Measurements from ENCODE around the gene RAB22A. TPM values are rescaled to one million over a fixed set of nuclear protein-coding genes. Genes with fewer than 3 reads are reported as not detected.
"Not testable (repeated sequence)": the region's sequence is repeated elsewhere in the genome, so short reads cannot be mapped to it uniquely, and the experiment has no call there.

Gene RAB22A
- total RNA-seq, 1 donor from 2014 or later = 7.9 TPM

DNA sequence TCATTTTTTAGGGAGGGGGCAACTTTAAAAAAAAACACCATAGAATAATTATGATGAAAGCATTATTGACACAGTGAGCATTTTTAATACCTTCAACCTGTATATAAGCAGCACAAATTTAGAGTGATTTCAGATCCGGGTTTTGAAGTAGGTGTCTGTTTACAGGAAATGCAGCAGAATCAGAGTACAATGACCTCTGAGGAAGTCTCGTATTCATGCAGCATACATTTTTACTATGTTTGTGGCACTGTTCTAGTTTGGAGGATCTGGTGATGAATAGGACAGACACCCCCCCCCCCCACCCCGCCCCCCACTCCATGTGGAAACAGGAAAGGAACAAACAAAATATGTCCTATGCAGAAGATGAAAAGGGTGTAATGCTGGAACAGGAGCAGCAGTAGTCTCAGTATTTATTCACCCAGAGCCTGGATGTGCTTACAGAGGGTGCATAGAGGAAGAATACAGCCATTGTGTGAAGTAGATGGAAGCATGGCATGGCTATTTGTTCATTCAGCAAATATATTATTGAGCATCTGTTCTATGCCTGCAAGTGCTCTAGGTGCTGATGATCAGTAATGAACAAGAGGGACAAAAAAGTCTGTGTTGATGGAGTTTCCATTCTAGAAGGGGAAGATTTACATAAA, 99.2 kb downstream of the RAB22A start:
- Mint-ChIP-seq H3K4me3 (no peak overlapping the region), H3K27ac (no peak overlapping the region), H3K9me3 (peaks cover 11% of the 10 kb centered on the region), H3K27me3 (ENCODE audit: insufficient read depth, low read depth) (no peaks in the 10 kb centered on the region), H3K4me1 (peaks cover 2% of the 10 kb centered on the region), H3K36me3 (peaks cover 17% of the 10 kb centered on the region)
- Histone ChIP-seq H3F3A (ENCODE audit: low read depth) (peaks cover 15% of the 10 kb centered on the region), H3K4me2 (no peak overlapping the region), H3K27me3 (no peaks in the 10 kb centered on the region), H2AFZ (replicated peaks) (no peak overlapping the region), H3K9ac (no peak overlapping the region), H3K9me3 (ENCODE audit: low read depth) (no peaks in the 10 kb centered on the region), H3K79me2 (ENCODE audit: low read depth) (peaks cover 92% of the 10 kb centered on the region), H4K20me1 (ENCODE audit: low read depth) (peaks cover 51% of the 10 kb centered on the region), H3K4me3 (no peak overlapping the region), H3K36me3 (no peaks in the 10 kb centered on the region), H3K4me1 (peaks cover 18% of the 10 kb centered on the region), H3K27ac (no peak overlapping the region)
- no peak for DNase-seq (ENCODE audit: low spot score)
- no peak for TF ChIP-seq EZH2 (IDR thresholded peaks at IDR 0.05)
- TF ChIP-seq, protein P1, sequence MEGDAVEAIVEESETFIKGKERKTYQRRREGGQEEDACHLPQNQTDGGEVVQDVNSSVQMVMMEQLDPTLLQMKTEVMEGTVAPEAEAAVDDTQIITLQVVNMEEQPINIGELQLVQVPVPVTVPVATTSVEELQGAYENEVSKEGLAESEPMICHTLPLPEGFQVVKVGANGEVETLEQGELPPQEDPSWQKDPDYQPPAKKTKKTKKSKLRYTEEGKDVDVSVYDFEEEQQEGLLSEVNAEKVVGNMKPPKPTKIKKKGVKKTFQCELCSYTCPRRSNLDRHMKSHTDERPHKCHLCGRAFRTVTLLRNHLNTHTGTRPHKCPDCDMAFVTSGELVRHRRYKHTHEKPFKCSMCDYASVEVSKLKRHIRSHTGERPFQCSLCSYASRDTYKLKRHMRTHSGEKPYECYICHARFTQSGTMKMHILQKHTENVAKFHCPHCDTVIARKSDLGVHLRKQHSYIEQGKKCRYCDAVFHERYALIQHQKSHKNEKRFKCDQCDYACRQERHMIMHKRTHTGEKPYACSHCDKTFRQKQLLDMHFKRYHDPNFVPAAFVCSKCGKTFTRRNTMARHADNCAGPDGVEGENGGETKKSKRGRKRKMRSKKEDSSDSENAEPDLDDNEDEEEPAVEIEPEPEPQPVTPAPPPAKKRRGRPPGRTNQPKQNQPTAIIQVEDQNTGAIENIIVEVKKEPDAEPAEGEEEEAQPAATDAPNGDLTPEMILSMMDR (IDR thresholded peaks at IDR 0.05) = no peak
- TF ChIP-seq EZH2phosphoT487 (IDR thresholded peaks at IDR 0.05) = no peak

DNA sequence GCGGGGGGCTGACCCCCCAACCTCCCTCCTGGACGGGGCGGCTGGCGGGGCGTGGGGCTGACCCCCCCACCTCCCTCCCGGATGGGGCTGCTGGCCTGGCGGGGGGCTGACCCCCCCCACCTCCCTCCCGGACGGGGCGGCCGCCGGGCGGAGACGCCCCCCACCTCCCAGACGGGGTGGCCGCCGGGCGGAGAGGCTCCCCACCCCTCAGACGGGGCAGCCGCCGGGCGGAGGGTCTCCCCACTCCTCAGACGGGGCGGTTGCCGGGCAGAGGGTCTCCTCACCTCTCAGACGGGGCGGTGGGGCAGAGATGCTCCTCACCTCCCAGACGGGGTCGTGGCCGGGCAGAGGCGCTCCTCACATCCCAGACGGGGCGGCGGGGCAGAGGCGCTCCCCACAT, 104.7 kb downstream of the RAB22A start:
- Mint-ChIP-seq H3K36me3 (peaks cover 30% of the 10 kb centered on the region), H3K9me3 (peaks cover 16% of the 10 kb centered on the region)
- not testable (repeated sequence) for H3K9ac ChIP-seq; DNase-seq (ENCODE audit: low spot score); H3K27me3 ChIP-seq; H3K4me1 ChIP-seq; H4K20me1 ChIP-seq (ENCODE audit: low read depth); H3K4me3 Mint-ChIP-seq; H3K4me3 ChIP-seq; H3K4me1 Mint-ChIP-seq; H3K27ac Mint-ChIP-seq; H3K36me3 ChIP-seq; H3K27me3 Mint-ChIP-seq (ENCODE audit: insufficient read depth, low read depth); H3K27ac ChIP-seq; H3K9me3 ChIP-seq (ENCODE audit: low read depth); H3K4me2 ChIP-seq; H2AFZ ChIP-seq (replicated peaks)
- H3F3A ChIP-seq (ENCODE audit: low read depth) = peaks cover 11% of the 10 kb centered on the region
- H3K79me2 ChIP-seq (ENCODE audit: low read depth) = peaks cover 79% of the 10 kb centered on the region

DNA sequence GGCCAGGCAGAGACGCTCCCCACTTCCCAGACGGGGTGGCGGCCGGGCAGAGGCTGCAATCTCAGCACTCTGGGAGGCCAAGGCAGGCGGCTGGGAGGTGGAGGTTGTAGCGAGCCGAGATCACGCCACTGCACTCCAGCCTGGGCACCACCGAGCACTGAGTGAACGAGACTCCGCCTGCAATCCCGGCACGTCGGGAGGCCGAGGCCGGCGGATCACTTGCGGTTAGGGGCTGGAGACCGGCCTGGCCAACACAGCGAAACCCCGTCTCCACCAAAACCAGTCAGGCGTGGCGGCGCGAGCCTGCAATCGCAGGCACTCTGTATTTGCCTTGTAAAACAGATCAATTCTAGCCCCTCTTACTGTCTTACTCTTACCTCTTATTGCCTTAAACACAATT, 105.3 kb downstream of the RAB22A start:
- H3K4me1 ChIP-seq; DNase-seq (ENCODE audit: low spot score); H3K27me3 Mint-ChIP-seq (ENCODE audit: insufficient read depth, low read depth); H3K4me3 ChIP-seq; H3K36me3 ChIP-seq; H4K20me1 ChIP-seq (ENCODE audit: low read depth); H3K27ac ChIP-seq; H3K9me3 ChIP-seq (ENCODE audit: low read depth); H3K4me2 ChIP-seq; H3K9ac ChIP-seq; H3K27me3 ChIP-seq; H2AFZ ChIP-seq (replicated peaks); H3K4me3 Mint-ChIP-seq; H3K4me1 Mint-ChIP-seq: not testable (repeated sequence)
- Mint-ChIP-seq H3K27ac (peak overlapping the region; percentile 15), H3K36me3 (peaks cover 34% of the 10 kb centered on the region), H3K9me3 (peaks cover 16% of the 10 kb centered on the region)
- Histone ChIP-seq H3F3A (ENCODE audit: low read depth) (peaks cover 11% of the 10 kb centered on the region), H3K79me2 (ENCODE audit: low read depth) (peaks cover 78% of the 10 kb centered on the region)

DNA sequence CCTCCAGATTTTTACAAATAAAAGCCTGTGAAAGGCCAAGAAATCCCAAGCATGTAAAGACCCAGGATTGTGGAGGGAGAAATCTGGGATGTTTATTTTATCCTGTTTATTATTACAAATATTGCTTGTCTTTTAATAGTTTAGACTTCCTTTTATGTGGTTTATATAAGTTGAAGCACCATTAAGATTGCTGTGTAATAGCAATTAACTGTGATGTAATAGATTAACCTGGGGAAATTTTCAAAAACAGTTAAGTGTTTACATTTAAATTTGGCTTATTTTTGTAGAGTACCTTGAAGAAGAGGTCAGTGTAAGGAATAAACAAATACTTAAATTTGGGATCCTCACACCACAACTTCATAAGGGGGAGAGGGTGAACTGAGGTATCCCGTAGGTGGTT, 106.5 kb downstream of the RAB22A start:
- Mint-ChIP-seq H3K4me3 (no peak overlapping the region), H3K4me1 (no peaks in the 10 kb centered on the region), H3K27ac (no peak overlapping the region), H3K27me3 (ENCODE audit: insufficient read depth, low read depth) (no peaks in the 10 kb centered on the region), H3K36me3 (peaks cover 38% of the 10 kb centered on the region), H3K9me3 (peaks cover 15% of the 10 kb centered on the region)
- Histone ChIP-seq H3K27ac (no peak overlapping the region), H3F3A (ENCODE audit: low read depth) (peaks cover 11% of the 10 kb centered on the region), H3K36me3 (peaks cover 6% of the 10 kb centered on the region), H3K79me2 (ENCODE audit: low read depth) (peaks cover 66% of the 10 kb centered on the region), H4K20me1 (ENCODE audit: low read depth) (peaks cover 6% of the 10 kb centered on the region), H3K27me3 (no peaks in the 10 kb centered on the region), H3K4me1 (no peaks in the 10 kb centered on the region), H3K9ac (no peak overlapping the region), H3K9me3 (ENCODE audit: low read depth) (no peaks in the 10 kb centered on the region), H2AFZ (replicated peaks) (no peak overlapping the region), H3K4me2 (no peak overlapping the region), H3K4me3 (no peak overlapping the region)
- TF ChIP-seq, protein P1 (IDR thresholded peaks at IDR 0.05) = no peak
- TF ChIP-seq EZH2 (IDR thresholded peaks at IDR 0.05) (no peak), EZH2phosphoT487 (IDR thresholded peaks at IDR 0.05) (no peak)
- no peak for DNase-seq (ENCODE audit: low spot score)
